SK-N-SH (cell line): ENCODE results near the gene CD244.

Experiments used
- CHD2 ChIP-seq: fragments of 150-350 bp; IDR thresholded peaks from 2 replicates; pipeline ENCODE4 v1.6.1; 2018; ENCODE audit warnings: low read length; ENCODE audit not compliant: partially characterized antibody
- CTCF ChIP-seq: fragments of 200-600 bp; sonication (generic); IDR thresholded peaks from 2 replicates; pipeline ENCODE4 v1.6.1; 2017; ENCODE audit warnings: antibody characterized with exemption, mild to moderate bottlenecking, moderate library complexity
- EP300 ChIP-seq, 2 experiments: IDR thresholded peaks; 2 replicates each; pipeline versions ENCODE4 v1.4.0 to v1.6.1; 2012; ENCODE audit warnings: borderline replicate concordance in 1 of 2, low read depth in 1 of 2, low read length in 1 of 2
- FOXM1 ChIP-seq: IDR thresholded peaks from 2 replicates; pipeline ENCODE4 v1.4.0; 2012; ENCODE audit warnings: low read depth, mild to moderate bottlenecking

- TF ChIP-seq CTCF (no peak), CHD2 (no peak), EP300 (IDR thresholded peaks at IDR 0.05; ENCODE audit: borderline replicate concordance in 1 of 2, low read depth in 1 of 2, low read length in 1 of 2) (no peak), FOXM1 (no peak)
These were observed 64.2 kb downstream of the CD244 start for GRCh38 chr1:160798439-160798838.
